IgD-negative memory B cell (primary cell): ENCODE measurements around the gene FSHR. TPM values are rescaled to one million over a fixed set of nuclear protein-coding genes. Genes with fewer than 3 reads are reported as not detected.

ENCODE experiments used
- H3K27ac Mint-ChIP-seq, 3 donors: one replicate each; pipeline ENCODE4 v1.8.0; 2020 to 2022; ENCODE audit warnings: mild to moderate bottlenecking in 3 of 3, mixed read lengths in 3 of 3, moderate library complexity in 1 of 3
- H3K27me3 Mint-ChIP-seq: one replicate; pipeline ENCODE4 v1.8.0; 2021; ENCODE audit warnings: mixed read lengths
- H3K36me3 Mint-ChIP-seq: one replicate; pipeline ENCODE4 v1.8.0; 2020; ENCODE audit warnings: mild to moderate bottlenecking, mixed read lengths
- H3K4me1 Mint-ChIP-seq, 3 donors: one replicate each; pipeline ENCODE4 v1.8.0; 2020 to 2022; ENCODE audit warnings: mixed read lengths in 3 of 3, mild to moderate bottlenecking in 1 of 3
- H3K4me3 Mint-ChIP-seq, 4 donors: one replicate each; pipeline ENCODE4 v1.8.0; 2020 to 2022; ENCODE audit warnings: mild to moderate bottlenecking in 4 of 4, mixed read lengths in 4 of 4, moderate library complexity in 3 of 4
- H3K9me3 Mint-ChIP-seq, 3 donors: one replicate each; pipeline ENCODE4 v1.8.0; 2020 to 2021; ENCODE audit warnings: mixed read lengths in 3 of 3, mild to moderate bottlenecking in 1 of 3
- polyA plus RNA-seq: library from polyadenylated mRNA; unstranded; fragments of 300-500 nt; fragmentation: Illumina TruSeq; gene quantifications from one replicate; pipeline ENCODE4 v1.2.3, GENCODE V29; 2021

FSHR gene
- polyA plus RNA-seq, 1 donor from 2014 or later, result not detected

- no peaks in the 10 kb centered on the region for H3K4me1 Mint-ChIP-seq
- H3K4me3 Mint-ChIP-seq, result no peak overlapping the region
- H3K9me3 Mint-ChIP-seq, result peaks cover 0 to 3% (median 2%) of the 10 kb centered on the region in 3 donors
- H3K27me3 Mint-ChIP-seq, result no peaks in the 10 kb centered on the region
- no peak overlapping the region for H3K27ac Mint-ChIP-seq
- H3K36me3 Mint-ChIP-seq, result no peaks in the 10 kb centered on the region
These were observed 1.5 kb downstream of the FSHR start for GRCh38 chr2:49152824-49153223.

DNA sequence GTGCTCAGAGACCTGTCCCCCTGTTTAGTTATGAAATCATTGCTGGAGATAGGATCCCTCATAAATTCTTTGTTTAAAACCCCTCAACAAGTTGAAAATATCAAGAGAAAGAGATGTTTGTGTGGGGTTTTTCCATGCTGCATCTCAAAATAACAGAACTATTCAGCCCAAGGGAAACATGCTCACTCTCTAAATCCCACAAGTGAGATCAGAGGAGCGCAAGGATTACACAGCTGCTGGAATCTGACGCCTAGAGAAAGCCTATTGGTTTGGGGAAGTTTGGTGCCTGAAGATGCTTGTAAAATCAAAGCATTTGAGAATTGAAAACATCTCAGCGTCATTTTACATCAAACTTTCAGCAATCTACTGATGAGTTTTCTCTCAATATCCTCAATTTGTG, 7.9 kb downstream of the FSHR start:
- H3K9me3 Mint-ChIP-seq, result peaks cover 0 to 5% (median 2%) of the 10 kb centered on the region in 3 donors
- H3K4me1 Mint-ChIP-seq, result no peaks in the 10 kb centered on the region
- no peaks in the 10 kb centered on the region for H3K27me3 Mint-ChIP-seq
- no peak overlapping the region for H3K4me3 Mint-ChIP-seq
- H3K36me3 Mint-ChIP-seq, result no peaks in the 10 kb centered on the region
- H3K27ac Mint-ChIP-seq, result no peak overlapping the region

- no peaks in the 10 kb centered on the region for H3K36me3 Mint-ChIP-seq
- H3K4me1 Mint-ChIP-seq, result peaks cover 0 to 1% (median 0%) of the 10 kb centered on the region in 3 donors
- H3K4me3 Mint-ChIP-seq, result no peak overlapping the region
- no peak overlapping the region for H3K27ac Mint-ChIP-seq
- no peaks in the 10 kb centered on the region for H3K27me3 Mint-ChIP-seq
- peaks cover 4 to 14% (median 6%) of the 10 kb centered on the region in 3 donors for H3K9me3 Mint-ChIP-seq
These were observed 22.5 kb downstream of the FSHR start for GRCh38 chr2:49131801-49132200.

GRCh38 chr2:49129034-49129433, 25.3 kb downstream of the FSHR start:
- Mint-ChIP-seq H3K4me3 (no peak overlapping the region), H3K27ac (no peak overlapping the region), H3K9me3 (peaks cover 4 to 14% (median 4%) of the 10 kb centered on the region in 3 donors), H3K36me3 (peaks cover 2% of the 10 kb centered on the region), H3K27me3 (no peaks in the 10 kb centered on the region), H3K4me1 (peaks cover 0 to 1% (median 0%) of the 10 kb centered on the region in 3 donors)

DNA sequence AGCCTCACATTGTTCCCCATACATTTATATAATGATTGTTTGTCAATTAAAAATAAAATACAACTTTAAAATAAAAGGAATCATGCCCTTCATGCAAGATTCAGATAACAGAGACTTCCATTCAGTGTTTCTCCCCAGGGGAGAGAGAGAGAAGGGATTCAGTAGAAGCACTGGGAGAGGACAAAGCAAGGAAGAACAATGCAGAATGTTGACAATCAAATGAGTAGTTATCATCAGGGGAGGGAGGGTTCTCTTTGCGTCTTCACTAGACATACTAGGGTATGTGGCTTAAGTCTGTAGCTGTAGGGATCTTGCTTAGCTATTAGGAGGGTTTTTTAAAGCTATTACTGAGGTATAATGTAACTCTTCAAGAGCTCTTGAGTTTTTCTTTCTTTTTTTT, 30.7 kb downstream of the FSHR start:
- Mint-ChIP-seq H3K9me3 (peaks cover 0 to 11% (median 0%) of the 10 kb centered on the region in 3 donors), H3K4me1 (peaks cover 0 to 1% (median 0%) of the 10 kb centered on the region in 3 donors), H3K27ac (no peak overlapping the region), H3K4me3 (no peak overlapping the region), H3K36me3 (peaks cover 2% of the 10 kb centered on the region), H3K27me3 (no peaks in the 10 kb centered on the region)

- Mint-ChIP-seq H3K27ac (peak overlapping the region in 1 of 3 donors; percentile 13), H3K4me3 (no peak overlapping the region), H3K9me3 (peaks cover 0 to 7% (median 0%) of the 10 kb centered on the region in 3 donors), H3K36me3 (peaks cover 2% of the 10 kb centered on the region), H3K4me1 (no peaks in the 10 kb centered on the region), H3K27me3 (no peaks in the 10 kb centered on the region)
These were observed 32.2 kb downstream of the FSHR start for GRCh38 chr2:49122107-49122506.

DNA sequence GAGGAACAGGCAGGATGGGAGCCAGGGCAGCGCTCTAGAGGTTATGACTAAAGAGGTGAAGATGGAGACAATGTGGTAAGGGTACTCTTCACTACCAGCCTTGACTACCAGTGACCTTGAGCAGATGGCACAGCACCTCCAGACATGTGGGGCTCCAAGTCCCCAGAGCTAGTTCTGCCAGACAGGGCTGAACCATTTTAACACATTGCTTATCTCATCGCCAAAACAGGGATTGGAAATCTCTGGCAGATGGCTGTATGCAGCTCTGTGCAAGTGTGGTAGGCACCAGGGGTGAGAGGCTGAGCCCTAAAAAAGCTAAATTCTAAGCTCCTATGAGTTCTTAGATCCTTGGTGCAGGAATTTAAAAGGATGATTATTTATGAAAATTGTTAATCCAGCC, 41.3 kb downstream of the FSHR start:
- Mint-ChIP-seq H3K4me3 (no peak overlapping the region), H3K4me1 (no peaks in the 10 kb centered on the region), H3K27me3 (no peaks in the 10 kb centered on the region), H3K27ac (no peak overlapping the region), H3K9me3 (peaks cover 0 to 9% (median 2%) of the 10 kb centered on the region in 3 donors), H3K36me3 (no peaks in the 10 kb centered on the region)

DNA sequence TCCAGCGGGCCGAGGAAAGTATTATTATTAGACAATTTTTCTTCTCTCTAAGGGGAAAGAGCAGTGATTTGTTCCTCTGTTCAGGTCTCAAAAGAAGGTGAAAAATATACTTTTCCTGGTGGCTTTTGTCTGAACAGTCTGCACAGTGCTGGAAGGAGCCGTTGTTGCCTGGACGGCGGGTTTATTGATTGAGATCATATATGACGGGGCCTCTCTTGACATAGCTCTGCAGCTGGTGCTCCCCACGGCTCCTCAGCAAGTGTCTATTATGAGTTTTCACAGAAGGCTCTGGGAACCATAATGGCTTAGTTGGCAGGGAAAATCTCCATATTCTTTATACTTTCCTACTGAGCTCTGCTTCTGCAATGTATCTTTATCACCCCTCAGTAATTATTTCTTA, 42.9 kb downstream of the FSHR start:
- H3K36me3 Mint-ChIP-seq, result no peaks in the 10 kb centered on the region
- no peaks in the 10 kb centered on the region for H3K27me3 Mint-ChIP-seq
- peak overlapping the region in 1 of 3 donors; percentile 20 for H3K27ac Mint-ChIP-seq
- H3K4me3 Mint-ChIP-seq, result no peak overlapping the region
- no peaks in the 10 kb centered on the region for H3K4me1 Mint-ChIP-seq
- H3K9me3 Mint-ChIP-seq, result peaks cover 0 to 9% (median 2%) of the 10 kb centered on the region in 3 donors

DNA sequence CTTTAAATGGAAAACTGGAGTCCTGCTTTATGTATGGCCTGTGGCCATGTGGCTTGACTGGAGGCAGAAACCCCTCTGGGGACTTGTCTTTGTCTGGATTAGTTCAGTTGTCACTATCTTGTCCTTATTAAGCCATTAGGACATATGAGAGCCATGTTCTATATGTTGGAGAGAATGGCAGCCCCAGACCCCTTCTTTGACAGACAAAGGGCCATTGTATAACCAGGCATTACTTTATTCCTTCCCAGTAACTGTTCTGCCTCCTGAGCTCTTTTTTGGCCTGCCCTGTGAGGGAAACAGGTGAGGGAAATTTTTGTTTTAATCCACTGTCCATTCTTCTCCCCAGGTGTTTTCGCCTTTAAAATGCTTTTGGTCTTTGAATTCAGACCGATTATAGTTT, 43.3 kb downstream of the FSHR start:
- Mint-ChIP-seq H3K9me3 (peaks cover 0 to 9% (median 2%) of the 10 kb centered on the region in 3 donors), H3K27ac (no peak overlapping the region)

DNA sequence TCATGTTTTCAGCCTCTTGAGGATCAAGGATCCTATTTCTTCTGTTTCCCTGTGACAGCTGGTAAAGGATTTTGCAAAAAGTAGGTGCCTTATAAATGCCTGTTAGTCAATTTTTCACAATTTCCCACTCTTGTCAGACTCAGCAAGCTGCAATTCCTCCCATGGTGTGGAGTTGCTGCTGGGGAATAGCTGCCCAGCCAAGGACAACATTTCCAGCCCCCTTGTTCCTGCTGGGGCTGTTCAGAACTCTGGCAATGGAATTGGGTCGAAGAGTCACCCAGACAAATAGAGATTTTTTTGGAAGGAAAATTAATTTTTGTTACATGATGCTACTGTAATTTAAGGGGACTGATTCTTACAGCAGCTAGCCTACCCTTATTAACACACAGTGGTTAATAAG, 43.7 kb downstream of the FSHR start:
- Mint-ChIP-seq H3K36me3 (no peaks in the 10 kb centered on the region), H3K27ac (no peak overlapping the region), H3K9me3 (peaks cover 0 to 9% (median 2%) of the 10 kb centered on the region in 3 donors), H3K4me1 (no peaks in the 10 kb centered on the region), H3K27me3 (no peaks in the 10 kb centered on the region), H3K4me3 (no peak overlapping the region)

More for the DNA sequence above, 43.3 kb downstream of the FSHR start:
- H3K4me3 Mint-ChIP-seq, result no peak overlapping the region
- H3K36me3 Mint-ChIP-seq, result no peaks in the 10 kb centered on the region
- no peaks in the 10 kb centered on the region for H3K4me1 Mint-ChIP-seq
- no peaks in the 10 kb centered on the region for H3K27me3 Mint-ChIP-seq

DNA sequence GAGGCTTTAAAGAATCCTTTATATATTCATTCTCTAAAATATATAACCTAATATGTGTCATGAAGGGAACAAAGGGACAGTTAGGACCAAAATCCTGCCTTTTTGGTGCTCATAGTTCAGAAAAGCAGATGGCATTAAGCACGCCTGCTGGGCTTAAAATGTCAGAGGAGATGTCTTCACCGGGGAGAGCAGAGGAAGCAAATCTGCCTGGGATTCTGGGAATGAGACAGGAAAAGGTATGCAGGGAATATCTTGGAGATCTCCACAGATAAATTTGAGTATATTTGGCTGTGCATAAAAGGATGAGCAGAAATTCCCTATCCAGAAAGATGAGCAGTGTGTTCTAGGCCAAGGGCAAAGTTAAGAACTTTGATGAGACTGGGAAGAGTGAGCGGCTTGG, 45.5 kb downstream of the FSHR start:
- H3K27ac Mint-ChIP-seq, result no peak overlapping the region
- peaks cover 2% of the 10 kb centered on the region for H3K36me3 Mint-ChIP-seq
- peak overlapping the region in 1 of 4 donors; percentile 39 for H3K4me3 Mint-ChIP-seq
- peaks cover 0 to 3% (median 2%) of the 10 kb centered on the region in 3 donors for H3K9me3 Mint-ChIP-seq
- no peaks in the 10 kb centered on the region for H3K4me1 Mint-ChIP-seq
- no peaks in the 10 kb centered on the region for H3K27me3 Mint-ChIP-seq

- H3K27ac Mint-ChIP-seq, result no peak overlapping the region
- H3K4me3 Mint-ChIP-seq, result no peak overlapping the region
- H3K9me3 Mint-ChIP-seq, result peaks cover 0 to 3% (median 2%) of the 10 kb centered on the region in 3 donors
- no peaks in the 10 kb centered on the region for H3K27me3 Mint-ChIP-seq
- H3K36me3 Mint-ChIP-seq, result peaks cover 2% of the 10 kb centered on the region
- H3K4me1 Mint-ChIP-seq, result no peaks in the 10 kb centered on the region
These were observed 45.9 kb downstream of the FSHR start for GRCh38 chr2:49108436-49108835.

DNA sequence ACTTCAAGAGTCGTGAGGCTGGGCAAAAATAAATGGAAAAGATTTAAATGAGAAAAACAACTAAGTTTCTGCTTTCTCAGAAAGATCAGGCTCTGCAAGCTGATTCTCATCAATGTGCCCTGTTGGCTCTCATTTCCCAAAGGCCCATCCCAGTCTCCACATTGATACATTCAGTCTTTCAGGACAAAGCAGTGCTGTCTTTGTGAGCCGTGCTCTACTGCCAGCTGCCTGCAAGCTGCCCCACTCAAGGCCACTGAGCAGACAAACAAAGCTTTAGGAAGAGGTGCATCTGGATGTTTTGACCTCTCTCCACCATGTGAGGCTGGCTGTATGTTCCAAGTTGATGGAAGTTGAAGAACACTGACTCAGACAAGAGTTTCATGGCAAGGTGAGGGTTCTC, 48.8 kb downstream of the FSHR start:
- H3K4me1 Mint-ChIP-seq, result no peaks in the 10 kb centered on the region
- no peak overlapping the region for H3K27ac Mint-ChIP-seq
- no peaks in the 10 kb centered on the region for H3K27me3 Mint-ChIP-seq
- H3K4me3 Mint-ChIP-seq, result no peak overlapping the region
- H3K9me3 Mint-ChIP-seq, result peaks cover 2 to 3% (median 2%) of the 10 kb centered on the region in 3 donors
- H3K36me3 Mint-ChIP-seq, result peaks cover 2% of the 10 kb centered on the region

DNA sequence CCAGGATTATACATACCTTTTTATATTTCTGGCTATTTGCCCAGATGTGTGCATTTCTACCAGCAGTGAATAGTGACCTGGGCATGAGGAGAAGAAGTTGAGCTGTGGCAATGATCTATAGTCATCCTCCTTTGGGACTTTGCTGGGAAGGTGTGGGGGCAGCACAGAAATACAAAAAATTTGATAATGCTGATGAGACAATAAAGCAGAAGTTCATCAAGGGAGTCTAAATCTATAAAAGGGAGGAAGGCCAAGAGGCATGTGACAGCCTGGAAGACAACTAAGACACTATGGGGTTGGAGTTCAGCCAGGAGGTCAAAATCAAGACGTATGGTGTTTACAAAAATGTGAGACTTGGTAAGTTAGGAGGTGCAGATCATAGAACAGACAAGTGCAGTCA, 52.2 kb downstream of the FSHR start:
- no peak overlapping the region for H3K27ac Mint-ChIP-seq
- no peak overlapping the region for H3K4me3 Mint-ChIP-seq
- no peaks in the 10 kb centered on the region for H3K27me3 Mint-ChIP-seq
- no peaks in the 10 kb centered on the region for H3K4me1 Mint-ChIP-seq
- peaks cover 2% of the 10 kb centered on the region for H3K36me3 Mint-ChIP-seq
- peaks cover 0 to 3% (median 3%) of the 10 kb centered on the region in 3 donors for H3K9me3 Mint-ChIP-seq

GRCh38 chr2:49080681-49081080, 73.6 kb downstream of the FSHR start:
- H3K4me1 Mint-ChIP-seq, result no peaks in the 10 kb centered on the region
- no peak overlapping the region for H3K27ac Mint-ChIP-seq
- H3K36me3 Mint-ChIP-seq, result peaks cover 3% of the 10 kb centered on the region
- H3K4me3 Mint-ChIP-seq, result no peak overlapping the region
- no peaks in the 10 kb centered on the region for H3K27me3 Mint-ChIP-seq
- peaks cover 0 to 3% (median 0%) of the 10 kb centered on the region in 3 donors for H3K9me3 Mint-ChIP-seq

DNA sequence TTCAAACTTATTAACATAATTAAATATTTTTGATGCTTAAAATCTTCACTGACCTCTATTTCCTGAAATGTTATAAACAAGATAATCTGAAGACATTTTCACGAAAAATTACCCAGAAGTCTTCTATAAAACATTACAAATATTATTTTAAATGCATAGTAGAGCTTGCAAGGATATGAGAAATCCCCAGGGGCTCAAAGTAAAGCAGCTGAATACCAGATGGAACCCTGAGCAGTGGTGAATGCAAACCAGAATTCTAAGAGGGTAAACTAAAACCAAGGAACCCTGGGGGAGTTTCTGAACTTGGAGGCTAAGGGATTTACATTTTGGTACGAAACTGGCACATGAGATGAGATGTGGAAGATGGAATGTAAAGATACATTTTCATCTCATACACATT, 83.6 kb downstream of the FSHR start:
- Mint-ChIP-seq H3K27ac (no peak overlapping the region), H3K9me3 (peaks cover 3 to 15% (median 11%) of the 10 kb centered on the region in 3 donors), H3K36me3 (no peaks in the 10 kb centered on the region), H3K4me1 (no peaks in the 10 kb centered on the region), H3K4me3 (no peak overlapping the region), H3K27me3 (no peaks in the 10 kb centered on the region)
